ENCODE data around the gene ZNF32. TPM values are rescaled to one million over a fixed set of nuclear protein-coding genes. Genes with fewer than 3 reads are reported as not detected.

Gene ZNF32
- total and polyA plus RNA-seq, 2 donors (not counting 3 experiments of a cell fraction or from before 2014, with no cell fraction given): 12.5 to 14.4 TPM

DNA sequence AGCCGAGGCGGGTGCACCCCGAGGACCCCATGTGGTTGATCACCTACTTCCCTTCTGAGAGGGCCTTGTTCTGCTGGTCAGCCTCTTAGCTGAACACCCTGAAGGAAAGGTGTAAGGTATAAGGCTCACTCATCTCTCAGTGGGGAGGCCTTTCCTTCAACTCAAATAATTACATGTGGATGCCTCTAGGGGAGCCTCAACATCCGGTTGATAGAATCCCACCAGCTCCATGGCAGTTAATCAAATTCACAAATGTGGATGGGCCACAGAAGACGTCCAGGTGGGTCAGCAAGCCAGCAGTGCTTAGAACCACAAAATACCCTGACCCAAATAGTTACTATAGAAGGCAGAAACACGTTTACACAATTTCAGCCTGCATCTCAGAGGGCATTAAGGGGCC, 37.7 kb upstream of the ZNF32 start:
- intact Hi-C loops (cut with micrococcal nuclease): no loop called here
- H3K4me3 ChIP-seq (replicated peaks in 1 of 3; ENCODE audit: insufficient read depth in 1 of 3, low read depth in 1 of 3, low read length in 3 of 3): no peak overlapping the region

DNA sequence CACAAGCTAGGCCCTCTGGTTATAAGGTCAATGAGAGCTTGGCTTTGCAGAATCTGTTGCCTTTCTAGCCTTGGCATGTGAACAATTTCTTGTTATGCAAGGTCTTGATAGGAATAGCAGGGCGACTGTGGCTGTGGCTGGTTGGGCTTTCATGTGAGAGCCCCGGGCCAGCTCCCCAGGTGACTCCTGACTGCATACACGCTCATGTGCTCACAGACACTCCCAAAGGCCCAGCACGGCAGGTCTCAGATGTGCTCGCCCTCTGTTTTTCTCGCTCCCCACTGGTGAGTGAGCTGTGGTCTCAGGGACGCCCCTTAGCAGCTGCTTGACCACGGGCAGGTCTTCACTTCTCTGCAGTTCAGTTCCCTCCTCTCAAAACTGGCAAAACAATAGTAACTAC, 37.1 kb upstream of the ZNF32 start:
- Histone ChIP-seq H3K9ac (replicated peaks; ENCODE audit: extremely low read depth, insufficient read depth, low read length) (no peak overlapping the region), H3K9me3 (replicated peaks; ENCODE audit: control insufficient read depth, insufficient read depth, low read length) (no peaks in the 10 kb centered on the region), H3K4me3 (replicated peaks in 1 of 3; ENCODE audit: insufficient read depth in 1 of 3, low read depth in 1 of 3, low read length in 3 of 3) (no peak overlapping the region), H3K36me3 (ENCODE audit: control insufficient read depth in 2 of 2, extremely low read depth in 1 of 2, insufficient read depth in 2 of 2, low read length in 2 of 2) (no peaks in the 10 kb centered on the region), H3K27ac (ENCODE audit: insufficient read depth, low read depth, low read length) (no peak overlapping the region), H3K4me1 (ENCODE audit: control insufficient read depth, extremely low read depth, insufficient read depth, low read length) (peaks cover 9% of the 10 kb centered on the region), H3K9me1 (replicated peaks; ENCODE audit: control insufficient read depth, extremely low read depth, insufficient read depth, low read length) (no peaks in the 10 kb centered on the region), H3K4me2 (ENCODE audit: insufficient read depth, low read length) (no peak overlapping the region), H4K20me1 (replicated peaks; ENCODE audit: control insufficient read depth, extremely low read depth, insufficient read depth, low read length) (no peaks in the 10 kb centered on the region), H3K27me3 (ENCODE audit: control insufficient read depth in 2 of 2, insufficient read depth in 2 of 2, low read length in 2 of 2) (peaks cover 0 to 6% of the 10 kb centered on the region in 2 experiments), H2AFZ (ENCODE audit: low read depth, low read length) (no peak overlapping the region), H3K79me2 (ENCODE audit: control insufficient read depth, insufficient read depth, low read length) (no peaks in the 10 kb centered on the region)
- BruUV-seq (replicated peaks): no TSS peak
- ChIA-PET CTCF (interaction anchor here (1.0 to 1.3 kb wide), 6 partner anchors 9 to 701 kb away, joined by 3 to 5 read pairs (median 3); no protein-coding TSS in a partner anchor), POLR2A (no interaction called here)
- no peak for TF ChIP-seq POLR2A (IDR thresholded peaks at IDR 0.05; ENCODE audit: low read depth, low read length)
- no peak for TF ChIP-seq GATA2 (IDR thresholded peaks at IDR 0.05; ENCODE audit: insufficient read depth, insufficient read length, low read depth, low read length)
- TF ChIP-seq, protein P1, sequence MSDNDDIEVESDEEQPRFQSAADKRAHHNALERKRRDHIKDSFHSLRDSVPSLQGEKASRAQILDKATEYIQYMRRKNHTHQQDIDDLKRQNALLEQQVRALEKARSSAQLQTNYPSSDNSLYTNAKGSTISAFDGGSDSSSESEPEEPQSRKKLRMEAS (IDR thresholded peaks at IDR 0.05; ENCODE audit: insufficient read depth, insufficient read length): no peak
- TF ChIP-seq JUN (IDR thresholded peaks at IDR 0.05; ENCODE audit: borderline replicate concordance, insufficient read depth, insufficient read length, low read depth): no peak
- TF ChIP-seq EZH2 (IDR thresholded peaks at IDR 0.05; ENCODE audit: borderline replicate concordance, low read depth, low read length, severe bottlenecking): no peak
- TF ChIP-seq FOS (IDR thresholded peaks at IDR 0.05; ENCODE audit: borderline replicate concordance, insufficient read depth, low read length): no peak
- TF ChIP-seq, protein P2, sequence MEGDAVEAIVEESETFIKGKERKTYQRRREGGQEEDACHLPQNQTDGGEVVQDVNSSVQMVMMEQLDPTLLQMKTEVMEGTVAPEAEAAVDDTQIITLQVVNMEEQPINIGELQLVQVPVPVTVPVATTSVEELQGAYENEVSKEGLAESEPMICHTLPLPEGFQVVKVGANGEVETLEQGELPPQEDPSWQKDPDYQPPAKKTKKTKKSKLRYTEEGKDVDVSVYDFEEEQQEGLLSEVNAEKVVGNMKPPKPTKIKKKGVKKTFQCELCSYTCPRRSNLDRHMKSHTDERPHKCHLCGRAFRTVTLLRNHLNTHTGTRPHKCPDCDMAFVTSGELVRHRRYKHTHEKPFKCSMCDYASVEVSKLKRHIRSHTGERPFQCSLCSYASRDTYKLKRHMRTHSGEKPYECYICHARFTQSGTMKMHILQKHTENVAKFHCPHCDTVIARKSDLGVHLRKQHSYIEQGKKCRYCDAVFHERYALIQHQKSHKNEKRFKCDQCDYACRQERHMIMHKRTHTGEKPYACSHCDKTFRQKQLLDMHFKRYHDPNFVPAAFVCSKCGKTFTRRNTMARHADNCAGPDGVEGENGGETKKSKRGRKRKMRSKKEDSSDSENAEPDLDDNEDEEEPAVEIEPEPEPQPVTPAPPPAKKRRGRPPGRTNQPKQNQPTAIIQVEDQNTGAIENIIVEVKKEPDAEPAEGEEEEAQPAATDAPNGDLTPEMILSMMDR (IDR thresholded peaks at IDR 0.05; ENCODE audit: extremely low read depth in 1 of 2, insufficient read depth in 1 of 2, low read depth in 1 of 2, low read length in 2 of 2): no peak
- TF ChIP-seq POLR2AphosphoS5 (IDR thresholded peaks at IDR 0.05; ENCODE audit: insufficient read depth, low read depth, low read length): no peak
- TF ChIP-seq MYC (IDR thresholded peaks at IDR 0.05; ENCODE audit: low read depth, low read length): no peak
- DNase-seq (ENCODE audit: low read depth, low spot score): no peak
- intact Hi-C loops (cut with micrococcal nuclease) (no loop called here), dilution Hi-C loops (cut with MboI; ENCODE audit: extremely low pct_ligation_motif_present, low sequenced_read_pairs) (no loop called here)
- FAIRE-seq: no peak

More for the DNA sequence above, 37.7 kb upstream of the ZNF32 start:
- ChIA-PET POLR2A (no interaction called here), CTCF (interaction anchor here (1.0 to 1.3 kb wide), 6 partner anchors 10 to 700 kb away, joined by 3 to 5 read pairs (median 3); no protein-coding TSS in a partner anchor)
- H3K36me3 ChIP-seq (ENCODE audit: control insufficient read depth in 2 of 2, extremely low read depth in 1 of 2, insufficient read depth in 2 of 2, low read length in 2 of 2): no peaks in the 10 kb centered on the region
- no peak overlapping the region for H2AFZ ChIP-seq (ENCODE audit: low read depth, low read length)
- H3K4me1 ChIP-seq (ENCODE audit: control insufficient read depth, extremely low read depth, insufficient read depth, low read length): peaks cover 9% of the 10 kb centered on the region
- H3K4me2 ChIP-seq (ENCODE audit: insufficient read depth, low read length): no peak overlapping the region
- no peak for TF ChIP-seq POLR2A (IDR thresholded peaks at IDR 0.05; ENCODE audit: low read depth, low read length)
- TF ChIP-seq, protein P2 (IDR thresholded peaks at IDR 0.05; ENCODE audit: extremely low read depth in 1 of 2, insufficient read depth in 1 of 2, low read depth in 1 of 2, low read length in 2 of 2): no peak
- TF ChIP-seq EZH2 (IDR thresholded peaks at IDR 0.05; ENCODE audit: borderline replicate concordance, low read depth, low read length, severe bottlenecking): no peak
- no peak for TF ChIP-seq JUN (IDR thresholded peaks at IDR 0.05; ENCODE audit: borderline replicate concordance, insufficient read depth, insufficient read length, low read depth)
- H3K9ac ChIP-seq (replicated peaks; ENCODE audit: extremely low read depth, insufficient read depth, low read length): no peak overlapping the region
- no peaks in the 10 kb centered on the region for H4K20me1 ChIP-seq (replicated peaks; ENCODE audit: control insufficient read depth, extremely low read depth, insufficient read depth, low read length)
- H3K9me1 ChIP-seq (replicated peaks; ENCODE audit: control insufficient read depth, extremely low read depth, insufficient read depth, low read length): no peaks in the 10 kb centered on the region
- no peak for DNase-seq (ENCODE audit: low read depth, low spot score)
- no peaks in the 10 kb centered on the region for H3K79me2 ChIP-seq (ENCODE audit: control insufficient read depth, insufficient read depth, low read length)
- no peak for FAIRE-seq
- no peak overlapping the region for H3K27ac ChIP-seq (ENCODE audit: insufficient read depth, low read depth, low read length)
- BruUV-seq (replicated peaks): no TSS peak
- dilution Hi-C loops (cut with MboI; ENCODE audit: extremely low pct_ligation_motif_present, low sequenced_read_pairs): no loop called here
- H3K27me3 ChIP-seq (ENCODE audit: control insufficient read depth in 2 of 2, insufficient read depth in 2 of 2, low read length in 2 of 2): peaks cover 0 to 6% of the 10 kb centered on the region in 2 experiments
- no peaks in the 10 kb centered on the region for H3K9me3 ChIP-seq (replicated peaks; ENCODE audit: control insufficient read depth, insufficient read depth, low read length)
